ENCODE measurements around the gene SLC13A5. TPM values are rescaled to one million over a fixed set of nuclear protein-coding genes. Genes with fewer than 3 reads are reported as not detected.

The SLC13A5 gene
- total RNA-seq, 1 donor from 2014 or later: 0.26 TPM

DNA sequence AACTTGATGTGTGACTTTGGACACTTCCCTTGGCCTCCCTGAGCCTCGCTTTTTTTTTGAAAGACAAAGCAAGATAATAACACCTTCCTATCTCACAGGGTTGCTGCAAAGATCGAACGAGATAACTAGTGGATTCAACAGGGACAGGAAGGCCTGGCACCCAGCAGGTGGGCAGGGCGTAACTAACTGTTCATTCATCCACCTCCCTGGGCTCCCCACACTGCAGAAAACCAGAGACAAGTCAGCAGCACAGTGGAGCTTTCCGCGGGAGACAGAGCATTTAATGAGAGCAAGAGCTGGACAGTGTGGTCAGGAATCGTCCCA, 28.7 kb downstream of the SLC13A5 start:
- DNase-seq (ENCODE audit: low read depth in 2 of 2): no peak

DNA sequence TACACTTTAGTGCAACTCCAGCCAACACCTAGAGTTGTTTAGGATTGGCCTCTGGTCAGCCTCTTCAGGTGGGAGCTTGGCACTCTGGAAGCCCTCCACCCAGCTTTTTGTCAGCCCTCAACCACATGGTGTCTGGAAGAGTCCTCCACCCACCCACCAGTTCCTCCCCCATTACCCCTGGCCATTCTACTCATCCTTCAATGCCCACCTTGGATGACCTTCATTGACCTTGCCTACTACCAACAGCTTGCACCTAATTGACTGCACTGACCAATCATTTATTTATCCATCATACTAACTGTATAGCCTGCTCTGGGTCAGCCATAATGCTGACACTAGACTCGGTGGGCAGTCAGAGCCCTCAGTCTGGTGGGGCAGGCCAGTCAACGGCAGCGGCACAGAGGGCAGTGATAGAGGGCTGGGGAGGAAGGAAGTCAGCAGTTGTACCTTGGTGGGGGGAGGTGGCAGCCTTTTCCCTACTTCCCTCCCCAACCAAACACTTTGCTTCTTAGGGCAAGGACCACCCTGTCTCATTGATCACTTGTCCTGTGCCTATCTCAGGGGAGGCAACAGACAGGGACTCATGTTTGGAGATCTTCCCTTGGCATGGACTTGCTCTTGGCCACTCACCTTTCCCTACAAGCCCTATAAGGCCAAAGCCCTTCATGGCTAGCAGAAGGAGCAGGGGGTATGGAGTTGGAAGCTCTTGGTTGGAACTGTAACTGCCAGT, 29.3 kb downstream of the SLC13A5 start:
- no peak for DNase-seq (ENCODE audit: low read depth in 2 of 2)

DNA sequence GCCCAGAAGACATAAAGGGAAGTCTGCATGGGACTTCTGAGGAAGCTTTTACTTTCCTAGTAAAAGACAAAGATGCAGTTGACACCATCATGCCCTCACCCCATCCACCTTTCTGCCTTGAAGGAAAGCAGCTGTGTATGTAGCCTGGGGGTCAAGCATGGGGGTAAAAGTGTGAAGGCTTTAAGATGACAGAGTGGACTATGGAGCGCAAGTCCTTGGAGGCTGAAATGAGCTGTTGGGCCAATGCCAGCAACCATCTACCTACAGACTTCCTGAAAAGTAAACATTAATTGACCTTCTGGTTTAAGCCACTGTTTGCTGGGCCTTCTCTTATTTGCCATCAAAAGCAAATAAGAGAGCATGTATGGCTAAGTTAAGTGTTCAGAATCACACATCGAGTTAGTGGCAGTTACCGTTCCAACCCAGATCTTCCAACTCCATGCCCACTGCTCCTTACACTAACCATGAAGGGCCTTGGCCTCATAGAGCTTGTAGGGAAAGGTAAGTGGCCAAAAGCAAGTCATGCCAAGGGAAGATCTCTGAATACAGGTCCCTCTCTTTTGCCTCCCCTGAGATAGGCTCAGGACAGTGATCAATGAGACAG, 30.0 kb downstream of the SLC13A5 start:
- DNase-seq (ENCODE audit: low read depth in 2 of 2): no peak

DNA sequence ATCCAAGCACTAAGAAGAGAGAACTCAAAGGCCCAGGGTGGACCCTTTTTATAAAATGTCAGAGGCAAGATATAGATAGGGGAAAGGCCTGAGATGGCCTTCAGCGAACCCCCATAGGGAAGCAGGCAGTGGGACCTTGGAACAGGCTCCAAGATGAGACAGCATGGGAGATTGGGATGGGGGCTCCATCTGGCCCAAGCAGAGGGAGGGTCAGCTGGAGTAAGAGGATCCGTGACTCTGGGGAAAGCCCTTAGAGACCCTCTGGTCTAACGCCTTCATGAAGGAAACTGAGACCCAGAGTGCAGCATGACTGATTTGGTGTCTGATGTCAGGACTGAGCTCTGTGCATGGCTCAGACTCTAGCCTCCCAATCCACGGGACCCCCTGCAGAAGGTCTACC, 30.8 kb downstream of the SLC13A5 start:
- DNase-seq (ENCODE audit: low read depth in 2 of 2): no peak

DNA sequence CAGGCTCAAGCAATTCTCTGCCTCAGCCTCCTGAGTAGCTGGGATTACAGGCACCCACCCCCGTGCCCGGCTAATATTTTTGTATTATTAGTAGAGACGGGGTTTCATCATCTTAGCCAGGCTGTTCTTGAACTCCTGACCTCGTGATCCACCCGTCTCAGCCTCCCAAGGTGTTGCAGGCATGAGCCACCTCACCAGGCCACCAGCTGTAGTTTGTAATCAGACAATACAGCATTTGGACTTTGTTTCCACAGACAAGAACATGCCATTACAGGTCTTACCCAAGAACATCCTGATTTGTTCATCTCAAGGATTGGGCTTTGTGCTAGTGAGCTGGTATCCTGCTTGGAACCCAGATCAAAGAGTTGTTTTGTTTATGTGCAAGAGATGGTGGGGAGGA, 31.5 kb downstream of the SLC13A5 start:
- DNase-seq (ENCODE audit: low read depth in 2 of 2): no peak

DNA sequence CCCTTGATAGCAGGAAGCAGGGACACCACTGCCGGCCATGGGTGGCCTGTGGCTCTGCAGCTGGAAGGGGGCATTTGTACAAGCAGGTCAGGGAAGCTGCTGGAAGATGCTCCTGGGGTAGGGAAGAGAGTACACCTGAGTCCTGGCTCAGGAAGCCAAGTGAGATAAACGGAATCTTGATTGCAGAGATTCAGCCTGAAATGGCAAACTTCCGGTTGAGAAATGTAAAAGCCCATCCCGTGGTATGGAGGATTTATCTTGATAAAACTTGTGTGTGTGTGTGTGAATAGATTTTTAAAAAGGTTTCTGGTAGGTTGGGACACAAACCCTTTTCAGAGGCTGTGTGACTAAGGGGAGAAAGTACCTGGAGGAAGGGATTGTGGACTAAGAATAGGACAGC, 32.0 kb downstream of the SLC13A5 start:
- DNase-seq (ENCODE audit: low read depth in 2 of 2): no peak

DNA sequence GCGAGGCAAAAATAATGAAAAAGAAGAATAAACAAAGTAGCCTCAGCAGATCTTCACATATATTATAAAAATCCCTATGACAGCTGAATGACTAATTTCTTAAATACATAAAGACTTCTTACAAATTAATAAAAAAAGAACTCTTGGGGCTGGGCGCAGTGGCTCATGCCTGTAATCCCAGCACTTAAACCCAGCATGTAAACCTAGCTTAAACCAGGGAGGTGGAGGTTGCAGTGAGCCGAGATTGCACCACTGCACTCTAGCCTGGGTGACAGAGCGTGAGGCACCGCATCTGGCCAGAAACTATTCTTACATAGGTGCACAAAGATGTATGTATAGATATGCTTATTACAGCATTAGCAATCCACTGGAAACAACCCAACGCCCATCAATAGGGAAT, 33.9 kb downstream of the SLC13A5 start:
- no peak for DNase-seq (ENCODE audit: low read depth in 2 of 2)

DNA sequence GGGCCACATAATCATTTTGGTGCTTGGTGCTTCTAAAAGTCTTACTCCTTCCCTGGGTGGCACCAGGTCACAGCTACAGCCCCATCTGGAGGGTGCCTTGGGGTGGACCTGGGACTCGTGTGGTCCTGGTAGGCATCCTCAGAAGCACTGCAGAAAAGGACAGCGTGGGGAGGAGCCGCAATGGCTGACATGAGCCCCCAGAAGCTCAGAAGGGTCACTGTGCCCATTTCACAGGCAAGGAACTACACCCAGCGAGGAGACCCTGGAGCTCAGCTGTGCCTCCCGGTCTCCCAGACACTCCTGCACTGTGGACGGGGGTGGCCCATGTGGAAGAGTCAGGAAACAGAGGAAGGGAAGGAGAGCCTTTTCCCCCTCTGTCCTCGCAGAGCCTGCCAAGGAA, 35.2 kb downstream of the SLC13A5 start:
- DNase-seq (ENCODE audit: low read depth in 2 of 2): no peak

DNA sequence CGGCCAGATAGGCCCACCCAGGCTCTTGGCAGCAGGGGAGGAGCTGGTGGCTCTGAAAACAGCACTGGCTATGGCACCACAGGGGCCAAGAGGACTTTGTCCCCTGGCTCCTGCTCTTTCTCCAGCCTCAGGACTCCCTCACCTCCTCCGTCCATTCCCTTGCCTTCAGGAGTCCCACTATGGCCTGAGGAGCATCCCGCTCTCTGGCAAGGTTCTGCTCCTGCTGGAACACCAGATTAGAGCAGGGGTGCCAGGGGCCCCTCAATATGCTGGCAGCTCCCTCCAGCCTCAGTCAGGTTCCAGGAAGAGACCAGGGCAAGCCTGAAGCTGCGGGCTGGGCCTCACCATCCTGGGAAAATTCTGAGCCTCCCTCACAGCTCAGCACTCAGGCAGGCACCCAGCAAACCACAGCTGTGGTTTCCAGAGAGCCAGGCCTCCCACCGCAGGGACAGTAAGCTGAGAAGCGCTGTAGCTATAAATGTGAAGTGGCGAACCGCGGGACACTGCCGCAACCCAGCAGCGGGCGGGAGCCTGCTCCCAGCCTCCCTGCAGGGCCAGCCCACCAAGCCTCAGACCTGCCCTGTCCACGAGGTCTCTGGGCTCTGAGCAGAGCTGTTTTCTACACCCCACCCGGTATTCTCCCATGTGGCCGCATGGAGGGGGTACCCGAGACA, 35.9 kb downstream of the SLC13A5 start:
- no peak for DNase-seq (ENCODE audit: low read depth in 2 of 2)

DNA sequence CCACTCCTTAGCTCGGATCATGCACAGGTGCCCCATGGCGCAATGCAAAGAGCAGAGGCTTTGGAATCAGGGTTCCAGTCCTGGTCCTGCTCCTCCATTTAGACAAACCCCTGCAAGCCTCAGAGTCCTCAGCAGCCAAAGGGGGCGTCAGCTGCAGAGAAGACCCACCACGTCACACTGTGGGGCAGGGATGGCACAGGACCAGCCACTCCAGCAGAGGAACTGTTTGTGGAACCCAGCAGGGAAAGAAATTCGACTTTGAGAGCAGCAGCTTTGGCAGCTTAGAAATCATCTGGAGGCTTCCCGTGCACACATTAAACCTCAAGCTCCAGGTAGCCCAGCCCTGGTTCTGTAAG, 36.4 kb downstream of the SLC13A5 start:
- no peak for DNase-seq (ENCODE audit: low read depth in 2 of 2)

DNA sequence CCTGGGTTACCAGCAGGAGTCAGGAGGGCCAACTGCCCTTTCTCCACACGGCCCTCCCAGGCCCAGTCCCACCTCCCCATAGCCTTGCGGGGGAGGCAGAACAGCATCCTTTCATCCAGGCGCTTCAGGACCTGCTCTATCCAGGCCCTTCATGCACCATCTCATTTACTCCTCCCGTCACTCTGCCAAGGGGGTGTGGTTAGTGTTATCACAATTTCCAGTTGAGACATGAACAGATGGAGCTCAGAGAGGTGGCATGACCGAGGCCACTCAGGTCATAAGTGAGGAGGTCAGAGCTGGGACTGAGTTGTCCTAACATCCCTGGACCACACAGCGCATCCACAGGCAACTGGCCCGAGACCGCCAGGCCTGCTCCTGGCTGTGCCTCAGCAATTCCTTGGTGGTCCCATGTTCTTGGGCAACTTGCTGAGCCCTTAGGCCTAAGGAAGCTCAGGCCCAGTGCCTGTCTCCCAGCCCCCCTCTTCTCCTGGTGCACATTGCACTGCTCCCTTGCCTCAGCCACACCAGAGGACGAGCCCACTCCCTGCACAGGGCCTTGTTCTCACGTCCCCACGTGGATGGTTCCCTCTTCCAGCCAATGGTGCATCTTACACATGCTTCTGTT, 37.9 kb downstream of the SLC13A5 start:
- DNase-seq (ENCODE audit: low read depth in 2 of 2): no peak

DNA sequence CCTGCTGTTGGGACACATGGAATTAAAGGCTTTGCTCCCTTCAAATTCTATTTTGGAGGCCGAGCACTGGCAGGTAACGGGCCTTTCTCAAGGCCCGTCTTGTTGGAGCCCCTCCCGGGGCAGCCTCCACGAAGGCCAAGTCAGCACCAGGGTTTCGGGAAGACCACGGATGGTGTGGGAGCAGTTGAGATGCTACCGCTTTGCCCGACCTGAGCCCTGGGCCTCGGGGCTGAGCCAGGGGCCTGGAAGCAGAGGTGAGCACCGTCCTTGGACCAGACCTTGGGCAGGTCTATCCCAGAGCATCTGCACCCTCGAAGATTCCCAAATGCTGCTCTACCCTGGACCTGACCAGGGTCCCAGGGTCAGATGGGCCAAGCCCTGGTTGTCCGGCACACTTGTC, 38.6 kb downstream of the SLC13A5 start:
- no peak for DNase-seq (ENCODE audit: low read depth in 2 of 2)

DNA sequence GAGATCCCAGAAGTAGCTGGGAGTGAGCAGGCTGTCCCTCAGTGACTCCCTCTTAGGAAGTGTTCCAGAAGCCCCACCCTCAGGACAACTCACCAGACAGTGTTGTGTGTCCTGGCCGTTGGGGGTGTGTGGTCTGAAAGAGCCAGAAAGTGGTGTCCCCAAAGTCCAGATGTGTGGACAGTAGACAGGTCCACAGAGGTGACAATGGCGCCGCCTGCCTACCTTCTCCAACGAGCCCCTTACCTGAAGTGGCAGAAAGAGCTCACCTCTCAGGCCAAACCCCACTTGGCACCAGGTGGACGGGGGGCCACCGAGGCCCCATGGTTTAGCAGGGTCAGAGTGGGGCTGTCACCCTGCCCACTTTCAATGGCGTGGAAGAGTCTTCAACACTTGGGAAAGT, 41.7 kb downstream of the SLC13A5 start:
- no peak for DNase-seq (ENCODE audit: low read depth in 2 of 2)

DNA sequence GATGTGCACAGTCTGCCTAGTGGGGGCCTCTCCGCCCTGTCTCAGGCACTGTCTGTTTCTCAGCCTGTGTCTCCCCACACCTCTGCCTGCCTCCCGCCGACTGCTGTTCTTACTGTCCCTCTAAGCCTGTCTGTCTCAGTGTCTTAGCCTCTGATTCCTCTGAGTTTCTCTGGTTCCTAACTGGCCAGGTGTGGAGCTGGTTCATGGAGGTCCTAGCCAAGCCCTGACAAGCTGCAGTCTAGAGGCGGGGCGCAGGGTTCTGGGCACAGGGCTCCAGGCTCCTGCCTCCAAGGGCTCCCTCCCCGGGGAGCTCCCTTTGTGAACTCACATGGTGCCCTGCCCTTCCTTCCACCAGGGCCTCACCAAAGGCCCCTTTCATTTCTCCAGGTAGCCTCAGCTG, 42.2 kb downstream of the SLC13A5 start:
- no peak for DNase-seq (ENCODE audit: low read depth in 2 of 2)

DNA sequence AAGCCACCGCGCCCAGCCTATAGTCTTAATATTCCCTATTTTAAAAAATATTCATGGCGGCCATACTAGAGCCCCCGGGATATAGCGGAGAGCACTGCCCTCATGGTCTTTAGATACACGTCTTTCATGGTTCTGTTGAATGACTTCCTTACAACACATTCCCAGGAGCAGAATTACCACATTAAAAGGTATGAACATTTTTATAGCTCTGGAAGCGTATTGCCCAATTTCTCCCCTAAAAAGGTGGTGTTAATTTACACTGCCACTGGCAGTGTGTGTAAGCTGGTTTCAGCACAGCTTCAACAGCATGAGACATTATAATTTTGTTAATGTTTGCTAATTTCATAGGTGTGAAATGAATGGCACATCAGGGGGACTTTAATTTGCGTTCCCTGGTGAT, 42.6 kb downstream of the SLC13A5 start:
- DNase-seq (ENCODE audit: low read depth in 2 of 2): no peak

DNA sequence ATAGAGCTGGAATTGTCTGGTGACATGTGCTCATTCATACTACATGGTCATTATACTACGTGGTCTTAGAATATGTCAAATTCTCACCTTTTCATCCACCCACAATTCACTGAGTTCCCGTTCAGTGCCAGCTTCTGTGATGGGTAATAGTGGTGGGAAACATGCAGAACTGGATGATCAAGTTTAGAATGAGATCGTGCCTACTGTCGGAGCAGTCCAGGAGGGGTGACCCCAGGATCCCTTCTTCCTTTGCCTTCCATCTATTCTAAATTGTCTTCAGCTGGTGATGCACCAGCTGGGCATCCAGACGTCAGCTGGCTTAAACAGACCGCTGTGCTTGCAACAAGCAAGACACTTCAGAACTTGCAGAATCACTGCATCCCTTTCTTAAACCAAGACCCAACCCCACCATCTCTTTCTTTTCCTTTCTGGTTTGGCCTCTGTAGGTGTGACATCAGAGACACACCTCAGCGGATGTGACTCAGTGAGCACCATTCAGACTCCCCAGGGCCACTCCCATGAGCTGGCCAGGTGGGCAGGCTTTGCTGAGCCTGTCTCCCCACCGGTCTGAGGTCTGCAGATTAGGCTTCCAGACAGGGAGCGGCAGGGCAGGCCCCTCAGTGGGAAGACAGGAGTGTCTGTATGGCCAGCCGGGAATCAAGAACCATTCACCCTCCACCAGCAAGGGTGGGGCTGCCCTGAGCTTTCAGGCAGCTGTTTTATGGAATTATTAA, 43.5 kb downstream of the SLC13A5 start:
- no peak for DNase-seq (ENCODE audit: low read depth in 2 of 2)

DNA sequence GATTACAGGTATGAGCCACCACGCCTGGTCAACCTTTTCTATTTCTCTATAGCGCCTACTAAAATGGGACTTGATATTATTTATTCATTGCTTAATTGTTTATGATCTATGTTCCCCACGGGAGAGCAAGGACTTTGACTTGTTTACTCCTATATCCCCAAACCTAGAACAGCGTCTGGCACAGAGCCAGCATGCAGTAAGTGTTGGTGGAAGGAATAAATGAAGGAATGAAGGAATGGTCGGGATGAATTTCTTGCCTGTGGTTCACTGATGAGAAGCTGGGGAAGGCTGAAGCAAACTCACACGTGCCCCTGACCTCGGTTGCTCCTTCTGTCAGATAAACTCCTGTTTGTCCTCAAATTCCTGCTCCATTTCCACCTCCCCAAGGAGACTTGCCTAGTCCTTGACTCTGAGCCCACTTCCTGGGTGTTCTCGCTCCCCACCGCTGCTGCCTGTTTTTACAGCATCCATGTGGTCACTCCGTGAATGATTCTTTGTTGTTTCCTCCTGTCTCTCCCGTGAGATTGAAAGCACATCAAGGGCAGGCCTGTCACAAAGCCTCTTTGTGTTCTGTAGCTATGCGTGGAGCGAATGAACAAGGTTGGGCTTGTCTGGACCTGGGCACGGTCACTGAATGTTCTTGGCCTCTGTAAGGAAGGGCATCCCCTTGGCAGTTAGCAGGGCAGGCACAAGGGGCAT, 44.3 kb downstream of the SLC13A5 start:
- DNase-seq (ENCODE audit: low read depth in 2 of 2): no peak

DNA sequence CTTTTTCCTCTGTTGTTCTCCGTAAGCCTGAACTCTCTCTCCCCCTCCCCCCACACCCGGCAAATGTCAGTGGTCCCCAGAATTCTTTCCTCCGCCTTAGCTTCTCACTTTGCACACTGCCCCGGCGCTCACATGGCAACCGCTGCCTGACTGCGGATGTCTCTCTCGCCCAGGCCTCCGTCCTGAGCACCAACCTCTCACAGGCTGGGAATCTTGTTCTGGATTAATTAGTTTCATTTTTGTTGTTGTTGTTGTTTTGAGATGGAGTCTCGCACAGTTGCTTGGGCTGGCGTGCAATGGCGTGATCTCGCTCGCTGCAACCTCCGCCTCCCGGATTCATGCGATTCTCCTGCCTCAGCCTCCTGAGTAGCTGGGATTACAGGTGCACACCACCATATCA, 45.0 kb downstream of the SLC13A5 start:
- DNase-seq (ENCODE audit: low read depth in 2 of 2): no peak

DNA sequence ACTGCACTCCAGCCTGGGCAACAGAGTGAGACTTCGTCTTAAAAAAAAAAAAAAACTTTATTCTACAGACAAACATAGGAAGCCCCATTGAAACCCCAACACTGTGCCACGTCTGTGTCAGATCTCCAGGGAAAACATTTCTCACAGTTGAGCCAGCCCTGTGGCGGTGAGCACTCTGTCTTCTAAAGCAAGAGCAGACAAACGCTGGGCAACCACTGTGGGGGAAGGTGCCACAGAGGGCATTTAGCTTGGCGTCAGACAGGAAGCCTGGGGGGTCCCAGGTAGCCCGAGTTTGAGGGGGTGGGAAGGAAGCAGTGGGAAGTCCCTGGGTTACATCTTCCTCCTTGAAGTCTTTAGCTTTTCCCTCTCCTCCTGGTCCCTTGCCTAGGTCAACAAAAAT, 45.7 kb downstream of the SLC13A5 start:
- no peak for DNase-seq (ENCODE audit: low read depth in 2 of 2)

DNA sequence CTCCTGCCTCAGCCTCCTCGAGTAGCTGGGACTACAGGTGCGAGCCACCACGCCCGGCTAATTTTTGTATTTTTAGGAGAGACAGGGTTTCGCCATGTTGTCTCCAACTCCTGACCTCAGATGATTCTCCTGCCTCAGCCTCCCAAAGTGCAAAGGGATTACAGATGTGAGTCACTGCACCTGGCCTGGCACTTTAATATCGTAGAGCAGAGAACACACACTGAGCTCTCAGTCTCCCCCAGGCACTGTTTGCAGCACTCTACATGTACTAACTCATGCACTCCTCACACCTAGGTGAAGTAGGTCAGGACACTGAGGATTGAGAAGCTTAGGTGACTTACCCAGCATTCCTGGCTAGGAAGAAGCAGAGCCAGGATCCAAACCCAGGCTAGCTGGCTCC, 46.6 kb downstream of the SLC13A5 start:
- no peak for DNase-seq (ENCODE audit: low read depth in 2 of 2)

DNA sequence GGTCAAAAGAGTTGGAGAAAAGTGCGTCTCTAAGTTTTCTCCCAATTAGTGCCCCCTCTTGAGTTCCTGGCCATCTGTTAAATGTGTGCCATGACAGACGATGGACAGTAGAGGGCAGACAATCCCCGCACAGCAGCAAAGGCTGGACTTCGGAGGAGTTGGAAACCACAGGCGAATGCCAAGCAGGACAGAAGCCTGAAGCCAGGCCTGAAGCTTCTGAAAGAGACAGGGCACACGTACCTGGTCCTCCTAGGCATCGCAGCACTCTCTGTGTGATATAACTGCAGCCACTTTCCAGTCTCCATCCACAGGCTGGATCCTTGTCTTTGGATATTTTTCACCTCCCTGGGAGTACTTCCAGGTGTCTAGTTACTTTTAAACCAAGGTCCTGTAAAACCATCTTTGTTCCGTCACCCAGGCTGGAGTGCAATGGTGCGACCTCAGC, 47.1 kb downstream of the SLC13A5 start:
- peak; percentile 66 to 76 for DNase-seq (ENCODE audit: low read depth in 2 of 2)
